Neuron (in vitro differentiated cells): ENCODE results near the gene TRPV5.

Source experiments
- H2AFZ ChIP-seq: one replicate; pipeline ENCODE4 v1.6.1; 2013; ENCODE audit warnings: low read depth, mild to moderate bottlenecking, inconsistent platforms, low read length, moderate library complexity
- H3K27me3 ChIP-seq: one replicate; pipeline ENCODE4 v1.6.1; 2013; ENCODE audit warnings: low read length; ENCODE audit not compliant: insufficient read depth
- H3K36me3 ChIP-seq: one replicate; pipeline ENCODE4 v1.6.1; 2013; ENCODE audit warnings: low read length; ENCODE audit not compliant: insufficient read depth
- H3K4me1 ChIP-seq: one replicate; pipeline ENCODE4 v1.6.1; 2013; ENCODE audit warnings: low read length; ENCODE audit not compliant: insufficient read depth
- H3K4me3 ChIP-seq: 2 replicates; pipeline ENCODE4 v1.5.1; 2013; ENCODE audit warnings: mild to moderate bottlenecking, low read length, moderate library complexity
- H3K9me3 ChIP-seq: one replicate; pipeline ENCODE4 v1.6.1; 2013; ENCODE audit warnings: low read length

Gene TRPV5

GRCh38 chr7:142913566-142913965 lies 20.0 kb downstream of the TRPV5 start:
- H3K27me3 ChIP-seq = no peaks in the 10 kb centered on the region
- no peak overlapping the region for H2AFZ ChIP-seq
- no peaks in the 10 kb centered on the region for H3K9me3 ChIP-seq
- no peaks in the 10 kb centered on the region for H3K4me1 ChIP-seq
- no peak overlapping the region for H3K4me3 ChIP-seq
- H3K36me3 ChIP-seq = no peaks in the 10 kb centered on the region

DNA sequence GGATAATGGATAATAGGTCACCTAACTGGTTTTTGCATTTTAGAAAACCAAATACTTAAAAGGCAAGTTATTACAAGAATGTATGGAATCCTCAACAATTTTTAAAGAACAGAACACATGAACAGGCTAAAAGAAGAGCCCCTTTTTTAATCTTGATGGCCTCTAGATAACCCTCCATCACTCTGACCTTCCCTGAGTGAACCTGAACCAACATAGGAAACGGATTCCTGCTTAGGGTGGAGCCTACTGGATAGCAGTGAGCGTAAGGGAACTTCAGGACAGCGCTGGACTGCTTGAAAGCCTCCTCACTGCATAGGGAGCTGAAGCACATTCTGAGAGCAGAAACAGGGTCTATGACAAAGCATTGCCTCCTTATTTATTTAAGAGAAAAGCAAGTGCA lies 20.5 kb downstream of the TRPV5 start:
- H2AFZ ChIP-seq = no peak overlapping the region
- no peak overlapping the region for H3K4me3 ChIP-seq
- H3K4me1 ChIP-seq = no peaks in the 10 kb centered on the region
- no peaks in the 10 kb centered on the region for H3K27me3 ChIP-seq
- H3K36me3 ChIP-seq = no peaks in the 10 kb centered on the region
- no peaks in the 10 kb centered on the region for H3K9me3 ChIP-seq

DNA sequence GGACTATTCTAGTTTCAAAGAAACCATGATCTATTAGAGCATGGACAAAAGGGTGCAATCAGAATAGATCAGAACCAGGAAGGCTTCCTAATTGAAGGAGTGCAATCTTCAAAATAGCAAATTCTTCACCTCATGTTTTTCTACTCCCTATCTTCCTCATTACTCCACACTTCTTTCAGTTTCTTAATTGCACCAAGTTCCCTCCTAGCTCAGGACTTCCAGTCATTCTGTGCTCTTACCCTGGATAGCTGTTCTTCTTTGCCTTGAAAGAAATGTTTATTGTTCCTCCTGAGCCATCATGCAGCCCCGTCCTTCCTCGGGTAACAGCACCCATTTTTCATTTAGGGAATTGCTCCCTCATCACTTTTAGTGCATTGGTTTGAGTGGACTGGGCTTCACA lies 23.1 kb downstream of the TRPV5 start:
- no peak overlapping the region for H2AFZ ChIP-seq
- no peaks in the 10 kb centered on the region for H3K36me3 ChIP-seq
- no peaks in the 10 kb centered on the region for H3K4me1 ChIP-seq
- H3K4me3 ChIP-seq = no peak overlapping the region
- no peaks in the 10 kb centered on the region for H3K27me3 ChIP-seq
- H3K9me3 ChIP-seq = no peaks in the 10 kb centered on the region

DNA sequence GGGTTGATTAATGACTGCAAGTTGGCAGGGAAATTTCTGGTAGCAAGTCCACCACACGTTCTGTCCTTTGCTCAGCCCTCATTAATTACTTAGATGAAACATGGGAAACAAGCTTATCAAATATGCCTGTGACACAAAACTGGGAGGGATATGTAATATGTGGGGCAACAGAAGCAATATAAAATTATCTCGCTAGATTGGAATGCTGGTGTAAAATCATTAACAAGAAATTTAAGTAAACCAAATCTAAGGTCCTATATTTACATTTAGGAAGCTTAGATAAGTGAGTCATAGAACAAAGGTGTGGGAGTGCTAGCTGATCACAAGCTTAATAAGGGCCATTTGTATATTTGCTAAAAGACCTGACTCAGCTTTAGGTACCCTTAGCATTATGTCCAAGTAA lies 23.5 kb downstream of the TRPV5 start:
- H3K4me3 ChIP-seq = no peak overlapping the region
- no peak overlapping the region for H2AFZ ChIP-seq
- no peaks in the 10 kb centered on the region for H3K36me3 ChIP-seq
- no peaks in the 10 kb centered on the region for H3K27me3 ChIP-seq
- no peaks in the 10 kb centered on the region for H3K9me3 ChIP-seq
- no peaks in the 10 kb centered on the region for H3K4me1 ChIP-seq

GRCh38 chr7:142908921-142909890 lies 24.3 kb downstream of the TRPV5 start:
- Histone ChIP-seq H3K4me1 (no peaks in the 10 kb centered on the region), H3K9me3 (no peaks in the 10 kb centered on the region)

DNA sequence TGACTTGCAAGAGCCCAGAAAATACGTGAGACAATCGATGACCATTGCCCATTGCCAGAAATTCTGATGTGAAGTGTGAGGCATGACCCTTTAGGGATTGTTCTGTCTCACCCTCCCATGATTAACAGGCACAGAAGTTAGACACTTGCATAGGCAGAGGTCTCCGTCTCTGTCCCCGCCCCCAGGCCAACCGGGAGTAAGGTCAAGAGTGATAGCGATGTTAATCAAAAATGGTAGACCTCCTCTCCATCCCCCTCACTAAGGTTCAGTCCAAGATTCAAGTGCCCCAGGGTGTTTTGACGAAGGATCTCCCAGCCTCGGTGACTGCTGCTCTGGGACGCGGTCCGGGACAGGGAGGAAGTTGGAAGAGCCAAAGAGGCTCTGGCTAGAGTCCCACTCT lies 25.3 kb downstream of the TRPV5 start:
- H3K36me3 ChIP-seq = no peaks in the 10 kb centered on the region
- H3K27me3 ChIP-seq = no peaks in the 10 kb centered on the region
- H3K4me3 ChIP-seq = no peak overlapping the region
- H3K9me3 ChIP-seq = no peaks in the 10 kb centered on the region
- no peaks in the 10 kb centered on the region for H3K4me1 ChIP-seq
- no peak overlapping the region for H2AFZ ChIP-seq

More at GRCh38 chr7:142908921-142909890, 24.3 kb downstream of the TRPV5 start:
- Histone ChIP-seq H3K36me3 (no peaks in the 10 kb centered on the region), H2AFZ (no peak overlapping the region), H3K27me3 (no peaks in the 10 kb centered on the region), H3K4me3 (no peak overlapping the region)

GRCh38 chr7:142906643-142907042 lies 26.9 kb downstream of the TRPV5 start:
- no peaks in the 10 kb centered on the region for H3K27me3 ChIP-seq
- no peaks in the 10 kb centered on the region for H3K9me3 ChIP-seq
- no peak overlapping the region for H3K4me3 ChIP-seq
- no peaks in the 10 kb centered on the region for H3K4me1 ChIP-seq
- H3K36me3 ChIP-seq = no peaks in the 10 kb centered on the region
- H2AFZ ChIP-seq = no peak overlapping the region

GRCh38 chr7:142905759-142906158 lies 27.8 kb downstream of the TRPV5 start:
- Histone ChIP-seq H3K4me1 (no peaks in the 10 kb centered on the region), H3K27me3 (no peaks in the 10 kb centered on the region), H3K36me3 (no peaks in the 10 kb centered on the region), H3K4me3 (no peak overlapping the region), H2AFZ (no peak overlapping the region), H3K9me3 (no peaks in the 10 kb centered on the region)

GRCh38 chr7:142904128-142904527 lies 29.4 kb downstream of the TRPV5 start:
- H3K27me3 ChIP-seq = no peaks in the 10 kb centered on the region
- H2AFZ ChIP-seq = no peak overlapping the region
- H3K4me3 ChIP-seq = no peak overlapping the region
- H3K4me1 ChIP-seq = no peaks in the 10 kb centered on the region
- no peaks in the 10 kb centered on the region for H3K36me3 ChIP-seq
- no peaks in the 10 kb centered on the region for H3K9me3 ChIP-seq

DNA sequence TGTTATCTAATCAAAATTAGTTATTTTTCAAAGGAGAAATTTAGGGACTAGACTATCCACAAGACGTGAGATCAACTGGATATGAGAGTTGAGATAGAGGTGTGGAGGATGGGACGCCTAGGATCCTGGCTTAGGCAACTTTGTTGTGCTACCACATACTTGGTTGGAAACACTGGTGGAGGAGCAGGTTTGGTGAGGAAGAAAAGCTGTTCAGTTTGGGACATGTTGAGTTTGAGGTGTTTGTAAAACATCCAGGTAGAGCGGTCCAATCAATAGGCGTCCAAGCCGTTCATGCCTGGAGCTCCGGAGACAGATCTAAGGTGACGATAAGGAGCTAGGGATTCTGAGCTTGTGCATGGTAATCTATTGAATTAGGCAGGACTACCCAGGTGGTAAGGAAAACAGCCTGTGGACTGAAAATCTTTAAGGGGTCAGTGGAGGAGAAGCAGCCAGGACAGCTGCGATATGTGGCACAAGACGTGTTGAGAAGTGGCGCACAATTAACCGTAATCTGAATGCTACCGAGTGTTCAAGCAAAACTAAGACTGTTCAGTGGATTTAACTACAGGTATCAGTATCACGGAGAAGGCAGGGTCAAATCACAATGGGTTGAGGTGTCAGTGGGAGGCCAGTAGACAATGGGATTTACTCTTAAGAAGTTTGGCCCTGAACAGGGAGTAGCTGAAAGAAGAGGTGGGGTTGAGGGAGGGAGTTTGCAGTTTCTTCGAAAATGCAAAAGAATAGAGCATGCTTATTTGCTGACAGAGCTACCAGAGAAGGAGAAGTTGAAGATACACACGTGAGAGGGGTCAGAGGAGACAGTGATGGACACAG lies 31.9 kb downstream of the TRPV5 start:
- Histone ChIP-seq H3K9me3 (no peaks in the 10 kb centered on the region), H2AFZ (no peak overlapping the region), H3K4me3 (no peak overlapping the region), H3K4me1 (no peaks in the 10 kb centered on the region), H3K36me3 (no peaks in the 10 kb centered on the region), H3K27me3 (no peaks in the 10 kb centered on the region)

DNA sequence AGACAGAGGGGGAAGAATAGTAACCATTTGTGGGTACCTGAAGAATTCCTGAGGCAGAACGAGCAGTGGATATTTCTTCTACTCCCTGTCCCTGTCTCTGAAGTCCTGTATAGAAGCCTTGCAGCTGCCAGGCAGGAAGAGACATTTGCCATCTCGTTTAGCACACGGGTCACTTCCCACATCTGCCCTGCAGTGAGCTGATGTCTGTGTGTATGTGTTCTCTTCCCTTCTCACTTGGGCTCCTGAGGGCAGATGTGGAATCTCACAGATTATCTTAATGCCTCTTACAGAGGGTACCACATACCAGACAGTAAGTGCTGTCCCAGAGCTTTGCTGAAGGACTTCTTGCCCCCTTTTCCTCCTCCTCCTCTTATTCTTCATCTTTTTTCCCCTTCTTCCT lies 33.9 kb downstream of the TRPV5 start:
- no peaks in the 10 kb centered on the region for H3K36me3 ChIP-seq
- H3K27me3 ChIP-seq = no peaks in the 10 kb centered on the region
- H3K9me3 ChIP-seq = no peaks in the 10 kb centered on the region
- H3K4me3 ChIP-seq = no peak overlapping the region
- H2AFZ ChIP-seq = no peak overlapping the region
- H3K4me1 ChIP-seq = no peaks in the 10 kb centered on the region

DNA sequence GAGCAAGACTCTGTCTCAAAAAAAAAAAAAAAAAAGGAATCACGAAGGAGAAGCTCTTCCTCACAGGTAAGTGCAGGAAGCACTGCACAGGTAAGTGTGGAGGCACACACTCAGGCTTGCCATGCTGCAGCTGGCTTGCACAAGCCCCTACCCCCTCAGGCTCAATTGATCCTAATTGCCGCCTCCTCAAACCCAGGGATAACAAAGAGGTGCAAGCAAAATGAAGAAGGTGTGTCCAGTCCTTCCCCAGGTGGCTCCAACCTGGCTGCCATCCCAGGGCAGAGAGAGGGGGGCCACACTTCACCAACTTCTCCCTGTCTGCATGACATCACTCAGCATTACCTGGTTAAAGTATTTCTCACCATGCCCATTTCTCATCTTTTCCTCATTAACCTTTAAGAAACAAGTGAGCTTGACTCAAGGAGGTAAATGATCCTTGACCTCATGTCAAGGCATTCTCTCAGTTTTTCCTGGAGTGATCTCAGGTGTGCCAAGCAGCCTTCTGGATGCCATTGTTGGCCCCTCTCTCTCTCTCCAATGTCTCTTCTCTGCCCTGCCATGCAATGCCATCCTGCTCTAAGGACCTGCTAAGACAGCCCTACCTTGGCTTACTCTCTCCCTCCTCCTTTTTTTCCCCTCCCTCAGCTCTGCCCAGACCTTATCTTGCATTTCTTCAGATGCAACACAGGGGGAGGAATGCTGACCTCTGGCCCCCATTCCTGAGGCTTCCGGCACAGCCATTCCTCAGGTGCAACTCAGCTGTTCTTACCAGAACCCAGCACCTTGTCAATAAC lies 35.0 kb downstream of the TRPV5 start:
- no peaks in the 10 kb centered on the region for H3K27me3 ChIP-seq
- no peak overlapping the region for H2AFZ ChIP-seq
- no peaks in the 10 kb centered on the region for H3K9me3 ChIP-seq
- H3K36me3 ChIP-seq = no peaks in the 10 kb centered on the region
- no peaks in the 10 kb centered on the region for H3K4me1 ChIP-seq
- H3K4me3 ChIP-seq = no peak overlapping the region

- no peak overlapping the region for H3K4me3 ChIP-seq
- no peaks in the 10 kb centered on the region for H3K4me1 ChIP-seq
- no peaks in the 10 kb centered on the region for H3K36me3 ChIP-seq
- no peaks in the 10 kb centered on the region for H3K27me3 ChIP-seq
- no peak overlapping the region for H2AFZ ChIP-seq
- no peaks in the 10 kb centered on the region for H3K9me3 ChIP-seq
These were observed 35.9 kb downstream of the TRPV5 start for GRCh38 chr7:142897691-142898090.
